GM12878 (cell line): ENCODE results near the gene SLC6A8. TPM values are rescaled to one million over a fixed set of nuclear protein-coding genes. Genes with fewer than 3 reads are reported as not detected.

Experiments
- ATAC-seq: fragments of 200-7000 bp; cut with Tn5 transposase; 3 replicates; pipeline ENCODE4 v1.9.1; 2020; ENCODE audit warnings: mild to moderate bottlenecking, moderate library complexity
- BruUV-seq: library from RNA; stranded (reverse); fragments of 400-500 nt; replicated peaks from 2 replicates; lab custom pipeline; 2021; lab: Mats Ljungman, UMichigan
- CTCF ChIA-PET: fragments of 300-600 bp; sonication (Branson Sonifier 250); formaldehyde crosslinking; extraction: SDS; loops from one replicate; lab custom pipeline; 2021; ENCODE audit warnings: inconsistent platforms; lab: Yijun Ruan, JAX
- POLR2A ChIA-PET: fragments of 350-600 bp; formaldehyde crosslinking; extraction: SDS; loops from one replicate; lab custom pipeline; 2021; ENCODE audit warnings: inconsistent platforms; lab: Charles Lee
- RAD21 ChIA-PET: fragments of 300-600 bp; sonication (Branson Sonifier 250); formaldehyde crosslinking; loops from one replicate; lab custom pipeline; 2023; ENCODE audit warnings: antibody characterized with exemption; ENCODE audit not compliant: unreplicated experiment; lab: Charles Lee
- SMC1A ChIA-PET: fragments of 300-600 bp; sonication (Branson Sonifier 250); formaldehyde crosslinking; loops from one replicate; lab custom pipeline; 2023; ENCODE audit not compliant: unreplicated experiment, uncharacterized antibody; lab: Charles Lee
- DNase-seq: peaks from one replicate; pipeline ENCODE4 v3.0.0-alpha.2; 2011; ENCODE audit warnings: low read depth, low spot score
- FAIRE-seq: peaks from 3 replicates; lab custom pipeline; 2011; peaks lifted over from hg19 to GRCh38; lab: Jason Lieb, UNC
- H2AFZ ChIP-seq: 2 replicates; pipeline ENCODE4 v1.6.0; 2011; ENCODE audit warnings: low read depth, low read length, control low read depth; ENCODE audit not compliant: control insufficient read depth
- H3K27ac ChIP-seq: 2 replicates; pipeline ENCODE4 v1.5.1; 2011; ENCODE audit warnings: control low read depth; ENCODE audit not compliant: control insufficient read depth, insufficient read depth
- H3K27me3 ChIP-seq, 2 experiments: replicated peaks in 1 of 2; 2 replicates each; pipeline versions ENCODE4 v1.6.0 to v1.6.1; 2011; ENCODE audit warnings: low read length in 1 of 2; ENCODE audit not compliant: control insufficient read depth in 2 of 2, insufficient read depth in 2 of 2
- H3K36me3 ChIP-seq, 2 experiments: 2 replicates each; pipeline ENCODE4 v1.5.1; 2011; ENCODE audit warnings: low read length in 1 of 2; ENCODE audit not compliant: control insufficient read depth in 2 of 2, insufficient read depth in 2 of 2
- H3K4me1 ChIP-seq: 2 replicates; pipeline ENCODE4 v1.6.1; 2011; ENCODE audit warnings: mild to moderate bottlenecking, low read length, moderate library complexity, mixed read lengths; ENCODE audit not compliant: control insufficient read depth, insufficient read depth
- H3K4me2 ChIP-seq: 2 replicates; pipeline ENCODE4 v1.6.0; 2011; ENCODE audit warnings: control low read depth; ENCODE audit not compliant: control insufficient read depth, insufficient read depth
- H3K4me3 ChIP-seq: fragments of 200-600 bp; sonication (generic); 2 replicates; pipeline ENCODE4 v1.5.1; 2016
- H3K79me2 ChIP-seq: 2 replicates; pipeline ENCODE4 v1.6.0; 2011; ENCODE audit warnings: low read length; ENCODE audit not compliant: control insufficient read depth, insufficient read depth
- H3K9ac ChIP-seq: 2 replicates; pipeline ENCODE4 v1.8.0; 2011; ENCODE audit warnings: low read length, control low read depth, mixed read lengths; ENCODE audit not compliant: control insufficient read depth, insufficient read depth
- H3K9me3 ChIP-seq: replicated peaks from 3 replicates; pipeline ENCODE4 v1.5.1; 2011; ENCODE audit warnings: mild to moderate bottlenecking, low read length; ENCODE audit not compliant: control insufficient read depth, insufficient read depth
- H4K20me1 ChIP-seq: 2 replicates; pipeline ENCODE4 v1.6.0; 2011; ENCODE audit not compliant: control insufficient read depth, insufficient read depth
- EED ChIP-seq: sonication (generic); IDR thresholded peaks from 2 replicates; pipeline ENCODE4 v1.6.1; 2016; ENCODE audit warnings: antibody characterized with exemption, low read depth
- EZH2 ChIP-seq: IDR thresholded peaks from 2 replicates; pipeline ENCODE4 v1.6.1; 2012; ENCODE audit warnings: low read depth, mild to moderate bottlenecking, control low read depth, inconsistent platforms, low read length, borderline replicate concordance; ENCODE audit not compliant: control insufficient read depth
- KAT2A ChIP-seq: conservative IDR thresholded peaks from 2 replicates; pipeline ENCODE4 v1.6.1; 2011; ENCODE audit warnings: low read depth, low read length; ENCODE audit not compliant: control insufficient read depth
- KLF5 ChIP-seq: fragments of 450-650 bp; IDR thresholded peaks from 2 replicates; pipeline ENCODE4 v1.6.1; 2014; ENCODE audit warnings: mild to moderate bottlenecking; ENCODE audit not compliant: partially characterized antibody
- LARP7 ChIP-seq: fragments of 450-650 bp; IDR thresholded peaks from 2 replicates; pipeline ENCODE4 v1.6.1; 2017; ENCODE audit warnings: mild to moderate bottlenecking
- NRF1 ChIP-seq: conservative IDR thresholded peaks from 2 replicates; pipeline ENCODE4 v1.6.1; 2011; ENCODE audit warnings: mild to moderate bottlenecking, low read depth, low read length, improper control_type of control experiment
- RELA ChIP-seq: fragments of 450-650 bp; IDR thresholded peaks from 2 replicates; pipeline ENCODE4 v1.8.0; 2014; ENCODE audit warnings: borderline replicate concordance; ENCODE audit not compliant: partially characterized antibody
- SP1 ChIP-seq: IDR thresholded peaks from one replicate; pipeline ENCODE4 v1.6.1; 2011; ENCODE audit warnings: low read depth, low read length
- TCF12 ChIP-seq: IDR thresholded peaks from 2 replicates; pipeline ENCODE4 v1.6.1; 2011; ENCODE audit warnings: low read depth, mild to moderate bottlenecking, low read length
- ZBTB40 ChIP-seq: fragments of 450-650 bp; IDR thresholded peaks from 2 replicates; pipeline ENCODE4 v1.6.1; 2016; ENCODE audit warnings: mild to moderate bottlenecking, moderate library complexity, borderline replicate concordance
- ZZZ3 ChIP-seq: IDR thresholded peaks from 2 replicates; pipeline ENCODE4 v1.6.1; 2011; ENCODE audit warnings: low read depth; ENCODE audit not compliant: control insufficient read depth, insufficient read length
- WGBS: methylation state at CpG from one replicate; pipeline ENCODE4 v1.1.6; 2016; ENCODE audit warnings: low lambda C conversion rate; ENCODE audit not compliant: insufficient replicate concordance, insufficient coverage; ENCODE audit errors: missing lambda C conversion rate; 5-methylcytosine and 5-hydroxymethylcytosine counted together
- in situ Hi-C: fragments of 300-500 bp; cut with MboI; formaldehyde crosslinking; loops from 9 replicates; pipeline ENCODE4 v1.14.3; 2018; ENCODE audit warnings: mixed read lengths
- intact Hi-C: fragments of 100-400 bp; cut with micrococcal nuclease; formaldehyde crosslinking; loops from one replicate; pipeline ENCODE4 v1.14.2; 2022; ENCODE audit not compliant: unreplicated experiment
- polyA plus RNA-seq, 11 experiments: library from polyadenylated mRNA; depleted of rRNA in 4 of 11; unstranded in 6 of 11; stranded (reverse) in 5 of 11; fragments of >200 nt; fragmentation: Nextera tagmentation in 4 of 11; fragmentation: Illumina TruSeq in 1 of 11; extraction: Ambion mirVana in 4 of 11; extraction: Trizol in 1 of 11; gene quantifications; 1 replicate in 1 of 11; 2 replicates in 10 of 11; pipeline versions ENCODE4 v1.2.1 to v1.2.3, GENCODE V29; 2011 to 2016; ENCODE audit warnings: inconsistent platforms in 2 of 11, missing spikeins in 2 of 11, low read depth in 1 of 11
- total RNA-seq, 4 experiments: library from RNA; depleted of rRNA in 3 of 4; stranded (reverse); fragments of >200 nt in 3 of 4; fragmentation: Illumina TruSeq in 1 of 4; extraction: Trizol in 1 of 4; gene quantifications; 2 replicates each; pipeline versions ENCODE4 v1.2.1 to v1.2.3, GENCODE V29; 2013 to 2021
- TF ChIP-seq, protein P1 (sequence below): fragments of 450-650 bp; IDR thresholded peaks from 2 replicates; pipeline ENCODE4 v1.6.1; 2017; ENCODE audit warnings: low read depth, mild to moderate bottlenecking, moderate library complexity

SLC6A8 gene
- total and polyA plus RNA-seq, 10 of the 15 experiments (the other 5 are each of a cell fraction or from before 2014, with no cell fraction given), result 0.01 to 0.72 (median 0.17) TPM; not detected in 6

DNA sequence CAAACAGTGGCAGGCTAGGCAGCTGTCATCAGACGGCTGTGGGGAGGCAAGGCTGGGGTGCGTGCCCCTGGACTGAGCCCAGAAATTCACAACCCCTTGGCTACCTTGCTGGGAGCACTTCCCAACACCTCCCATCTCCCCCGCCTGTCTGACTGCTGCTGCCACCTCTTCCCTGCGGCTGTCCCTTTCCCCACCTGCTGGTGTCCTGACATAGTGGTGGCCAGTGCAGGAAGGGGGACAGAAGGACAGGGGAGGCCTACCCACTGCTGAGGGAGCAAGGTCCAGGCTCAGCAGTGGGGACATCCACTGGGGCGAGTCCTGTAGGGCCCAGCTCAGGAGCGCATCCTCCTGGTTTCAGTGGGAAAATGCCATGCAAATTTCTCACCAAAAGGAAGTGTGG lies 40.4 kb downstream of the SLC6A8 start (continued):
- TF ChIP-seq, protein P1, sequence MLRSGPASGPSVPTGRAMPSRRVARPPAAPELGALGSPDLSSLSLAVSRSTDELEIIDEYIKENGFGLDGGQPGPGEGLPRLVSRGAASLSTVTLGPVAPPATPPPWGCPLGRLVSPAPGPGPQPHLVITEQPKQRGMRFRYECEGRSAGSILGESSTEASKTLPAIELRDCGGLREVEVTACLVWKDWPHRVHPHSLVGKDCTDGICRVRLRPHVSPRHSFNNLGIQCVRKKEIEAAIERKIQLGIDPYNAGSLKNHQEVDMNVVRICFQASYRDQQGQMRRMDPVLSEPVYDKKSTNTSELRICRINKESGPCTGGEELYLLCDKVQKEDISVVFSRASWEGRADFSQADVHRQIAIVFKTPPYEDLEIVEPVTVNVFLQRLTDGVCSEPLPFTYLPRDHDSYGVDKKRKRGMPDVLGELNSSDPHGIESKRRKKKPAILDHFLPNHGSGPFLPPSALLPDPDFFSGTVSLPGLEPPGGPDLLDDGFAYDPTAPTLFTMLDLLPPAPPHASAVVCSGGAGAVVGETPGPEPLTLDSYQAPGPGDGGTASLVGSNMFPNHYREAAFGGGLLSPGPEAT, result no peak

- 80% methylated on average over 23 of the region's 23 CpGs for WGBS
- no peak overlapping the region for H3K27ac ChIP-seq
- DNase-seq (no peak), ATAC-seq (no peak), FAIRE-seq (no peak)
- H4K20me1 ChIP-seq, result no peaks in the 10 kb centered on the region
- no peak overlapping the region for H3K4me2 ChIP-seq
- H3K79me2 ChIP-seq, result no peaks in the 10 kb centered on the region
- POLR2A ChIA-PET, result no interaction called here
- no peak overlapping the region for H2AFZ ChIP-seq
- in situ Hi-C loops, result no loop called here
- BruUV-seq, result no TSS peak
- peaks cover 2% of the 10 kb centered on the region; the same call in 1 of the 3 replicates for H3K9me3 ChIP-seq
- no peak overlapping the region for H3K9ac ChIP-seq
- CTCF ChIA-PET, result interaction anchor here (0.7 to 1.2 kb wide), 2 partner anchors 34 to 61 kb away, joined by 3 read pairs; no protein-coding TSS in a partner anchor
- intact Hi-C loops, result no loop called here
- SMC1A ChIA-PET, result no interaction called here
- no peaks in the 10 kb centered on the region for H3K36me3 ChIP-seq
- peaks cover 30% of the 10 kb centered on the region for H3K4me1 ChIP-seq
- H3K4me3 ChIP-seq, result no peak overlapping the region
- RAD21 ChIA-PET, result interaction anchor here (0.6 kb wide), 1 partner anchor 212 kb away, joined by 3 read pairs; no protein-coding TSS in a partner anchor
- no peak for TF ChIP-seq TCF12
- no peak for TF ChIP-seq ZZZ3
- no peak for TF ChIP-seq EZH2
- no peak for TF ChIP-seq RELA
- no peak for TF ChIP-seq LARP7
- TF ChIP-seq ZBTB40, result no peak
- TF ChIP-seq EED, result no peak
- no peak for TF ChIP-seq KLF5
- TF ChIP-seq NRF1, result no peak
- no peak for TF ChIP-seq KAT2A
- no peak for TF ChIP-seq SP1
- no peaks in the 10 kb centered on the region for H3K27me3 ChIP-seq
These were observed 41.4 kb downstream of the SLC6A8 start for GRCh38 chrX:153728951-153729631.
